Activated gamma-delta T cell (primary cell): Measurements from ENCODE around the gene HOXA4.

ENCODE experiments used
- DNase-seq: peaks from one replicate; lab custom pipeline; 2025; lab: John Stamatoyannopoulos, UW

HOXA4 gene

DNA sequence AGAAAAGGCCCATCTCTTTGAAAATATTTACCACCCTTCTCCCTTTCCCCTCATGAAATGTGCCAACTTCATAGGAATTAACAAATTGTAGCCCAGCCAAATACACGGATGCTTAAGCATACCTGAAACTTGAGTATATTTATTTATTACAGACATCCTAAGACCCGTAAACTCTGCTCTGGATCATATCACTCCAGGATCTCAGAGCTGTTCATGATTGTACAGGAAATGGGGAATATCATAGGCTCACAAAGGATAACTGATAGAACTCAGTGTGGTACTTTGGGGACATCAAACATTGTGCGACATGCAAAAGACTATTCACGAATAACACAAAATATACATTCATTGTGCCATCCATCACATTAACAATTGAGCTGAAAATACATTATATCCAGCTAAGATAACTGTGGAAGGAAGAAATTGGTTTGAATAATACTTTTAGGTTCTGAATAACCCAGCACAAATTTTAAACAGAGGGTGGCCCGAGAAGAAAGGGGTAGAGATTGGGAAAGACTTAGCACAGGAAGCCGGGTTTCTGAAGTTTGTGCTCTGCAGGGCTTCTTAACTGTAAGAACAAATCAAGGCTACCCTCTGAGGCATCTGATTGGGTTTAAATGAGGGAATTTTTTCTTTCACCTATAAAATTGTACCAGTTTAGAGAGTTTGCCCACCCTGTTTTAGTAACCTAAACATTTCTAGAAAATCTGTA is 37.2 kb downstream of the HOXA4 start:
- no peak for DNase-seq

DNA sequence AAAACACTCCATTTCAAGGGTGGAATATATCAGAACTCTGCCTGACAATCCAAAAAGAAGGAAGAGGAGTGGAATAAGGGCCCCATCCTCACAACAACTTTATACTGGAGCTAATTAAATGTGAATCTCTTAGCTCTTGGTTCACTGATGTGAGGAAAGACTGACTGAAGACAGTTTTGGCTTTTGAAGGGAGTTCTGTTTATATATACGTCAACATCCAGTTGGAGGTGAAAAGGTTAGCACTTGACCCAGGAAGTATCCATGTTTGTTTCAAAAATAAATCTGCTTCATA is 37.8 kb downstream of the HOXA4 start:
- DNase-seq = no peak

DNA sequence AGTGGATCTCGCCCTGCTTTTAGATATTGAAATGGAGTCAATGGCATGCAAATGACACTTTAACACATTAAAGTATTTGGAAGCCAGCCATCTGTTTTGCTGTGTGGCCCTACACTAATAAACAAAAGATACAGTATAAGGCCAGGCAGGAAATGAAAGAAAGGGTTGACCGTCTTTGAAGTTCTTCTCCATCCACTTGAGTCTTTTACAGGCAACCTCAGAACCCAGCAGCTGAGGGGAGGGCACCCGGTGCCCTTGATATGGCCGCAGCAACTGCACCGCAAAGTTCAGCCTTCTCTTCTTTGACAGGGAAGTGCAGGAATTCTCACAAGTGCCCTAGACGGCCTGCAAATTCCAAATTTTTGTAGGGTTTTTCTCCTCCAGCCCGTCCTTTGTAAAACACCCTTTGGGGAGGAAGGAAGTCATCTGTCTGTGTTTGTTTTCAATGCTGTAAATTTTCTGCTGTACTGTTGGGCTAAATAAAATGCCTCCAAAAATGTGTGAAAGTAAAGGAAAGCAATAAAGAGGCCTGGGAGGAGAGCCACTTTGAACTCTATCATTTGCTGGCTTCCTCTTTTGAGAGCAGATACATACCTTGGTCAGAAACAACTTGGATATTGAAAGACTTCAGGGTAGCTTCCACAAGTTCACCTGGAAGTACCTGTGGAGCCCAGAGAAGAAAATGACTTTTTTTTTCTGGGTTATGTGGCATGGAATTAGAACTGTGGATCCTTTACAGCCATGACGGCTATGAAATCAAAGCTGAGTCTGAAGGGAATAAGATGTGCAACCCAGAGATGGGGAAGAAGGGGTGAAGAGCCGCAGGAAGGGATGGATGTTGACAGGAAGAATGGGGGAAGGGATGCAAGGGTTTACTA is 38.4 kb downstream of the HOXA4 start:
- DNase-seq = no peak

DNA sequence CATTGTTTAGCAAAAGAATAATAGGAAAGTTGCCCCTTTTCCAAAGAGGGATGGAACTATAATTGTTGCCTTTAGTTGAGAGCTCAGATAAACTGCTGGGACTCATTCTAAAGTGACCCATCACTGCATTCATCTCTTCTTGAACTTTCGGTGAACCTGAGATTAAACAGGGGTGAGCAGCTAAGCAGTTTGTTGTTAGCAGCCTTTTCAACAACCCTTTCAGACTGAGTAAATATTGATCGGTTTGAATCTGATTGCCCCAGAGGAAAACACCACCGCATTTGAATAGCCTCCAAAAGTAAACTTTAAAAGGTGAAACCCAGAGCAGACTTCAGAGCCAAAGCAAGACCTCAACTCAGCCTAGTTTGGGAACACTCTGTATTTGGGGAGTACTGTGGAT is 39.5 kb downstream of the HOXA4 start:
- DNase-seq = no peak

DNA sequence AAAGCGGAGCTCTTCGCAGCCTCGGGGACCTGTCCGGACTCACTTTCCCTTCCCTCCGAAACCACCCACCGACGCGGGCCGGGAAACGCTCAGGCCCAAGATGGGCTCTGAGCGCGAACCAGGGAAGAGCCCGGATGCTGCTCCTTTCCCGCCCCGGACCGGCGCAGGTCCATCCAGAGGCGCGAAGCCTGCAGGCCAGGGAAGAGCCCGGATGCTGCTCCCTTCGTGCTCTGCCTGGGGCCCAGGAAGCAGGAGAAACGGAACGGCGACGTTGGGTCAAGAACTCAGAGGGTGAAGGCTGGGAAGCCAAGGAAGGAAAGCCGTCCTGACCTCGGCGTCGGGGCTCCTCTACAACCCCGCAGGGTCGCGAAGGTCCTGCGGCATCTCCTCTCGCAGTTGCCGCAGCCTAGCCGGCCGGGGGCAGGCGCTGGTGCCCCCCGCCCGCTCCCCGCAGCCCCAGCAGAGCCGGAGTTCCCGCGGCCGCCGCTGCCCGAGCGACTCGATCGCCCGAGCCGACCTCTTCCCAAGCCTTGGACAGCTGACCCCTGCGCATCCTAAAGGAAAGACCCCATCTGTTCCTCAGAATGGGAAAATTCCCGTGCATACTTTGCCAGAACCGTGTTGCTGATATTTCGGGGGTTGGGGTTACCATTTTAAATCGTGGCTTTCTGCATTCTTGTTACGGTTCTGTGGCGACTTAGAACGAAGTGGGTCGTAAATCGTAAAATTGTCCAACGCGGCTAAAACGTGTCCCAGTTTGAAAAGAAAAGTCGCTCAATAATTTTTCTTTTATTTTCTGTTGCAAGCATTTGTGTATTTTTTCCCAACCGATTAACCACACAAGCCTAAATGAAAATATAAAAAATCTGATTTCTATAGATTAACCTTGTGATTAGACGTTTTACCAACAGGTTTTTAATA is 42.3 kb downstream of the HOXA4 start:
- no peak for DNase-seq

DNA sequence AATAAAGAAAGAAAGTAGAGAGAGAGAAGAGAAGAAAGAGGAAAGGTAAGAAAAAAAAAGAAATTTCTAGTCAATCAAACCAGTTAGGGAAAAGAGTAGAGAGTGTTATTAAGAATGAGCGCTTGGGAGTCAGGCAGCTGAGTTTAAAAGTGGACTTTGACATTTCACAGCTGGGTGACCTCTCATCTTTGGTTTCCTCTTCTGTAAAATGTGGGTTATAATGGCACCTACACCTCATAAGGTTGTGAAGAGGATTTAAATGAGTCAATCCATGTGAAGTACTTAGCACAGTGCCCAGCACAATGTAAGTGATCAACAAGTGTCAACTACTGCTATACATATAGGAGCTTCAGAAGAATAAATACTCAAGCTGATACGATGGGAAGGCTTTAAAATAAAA is 46.9 kb downstream of the HOXA4 start:
- DNase-seq = no peak

DNA sequence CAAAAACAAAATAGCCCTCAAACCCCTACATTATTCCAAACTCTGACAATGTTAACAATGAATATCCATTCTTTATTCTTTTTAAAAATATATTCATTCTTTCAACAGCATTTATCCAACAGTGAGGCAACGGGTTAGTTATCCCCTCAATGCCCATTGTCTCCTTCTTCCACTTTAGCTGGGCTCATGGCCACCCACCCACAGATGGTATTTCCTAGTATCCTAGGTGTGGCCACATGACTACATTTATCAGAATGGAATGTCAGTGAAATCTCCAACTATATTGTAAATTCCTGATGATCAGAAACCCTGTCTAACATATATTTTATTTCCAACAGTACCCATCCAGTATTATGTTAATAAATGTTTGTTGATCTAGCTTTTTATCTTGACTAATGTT is 48.4 kb downstream of the HOXA4 start:
- DNase-seq = no peak

DNA sequence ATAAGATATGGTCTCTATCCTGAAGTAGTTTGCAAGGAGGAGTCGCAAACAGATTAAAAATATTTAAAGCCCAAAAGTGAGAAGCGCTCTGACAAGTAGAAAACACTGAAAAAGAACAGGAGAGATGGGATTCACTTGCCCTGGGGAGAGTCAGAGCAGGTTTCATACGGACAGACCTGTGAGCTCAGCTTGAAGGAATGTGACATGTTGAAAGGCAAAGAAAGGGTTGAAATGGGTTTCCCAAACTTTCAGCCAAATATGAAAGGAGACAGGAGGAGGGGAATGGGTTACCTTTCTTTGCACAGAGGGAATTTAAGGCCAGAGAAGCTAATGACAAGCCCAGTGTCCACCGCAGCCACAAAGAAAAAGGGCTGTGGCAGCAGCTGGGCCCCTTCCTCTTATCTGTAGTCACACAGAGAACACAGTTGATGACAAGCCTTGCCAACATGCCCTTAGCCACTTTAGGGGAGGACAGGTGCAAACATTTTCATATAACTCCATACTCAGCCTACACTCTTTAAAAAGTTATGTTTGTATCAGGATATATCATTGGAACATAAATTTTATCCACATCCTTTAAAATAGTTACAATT is 49.6 kb downstream of the HOXA4 start:
- no peak for DNase-seq

DNA sequence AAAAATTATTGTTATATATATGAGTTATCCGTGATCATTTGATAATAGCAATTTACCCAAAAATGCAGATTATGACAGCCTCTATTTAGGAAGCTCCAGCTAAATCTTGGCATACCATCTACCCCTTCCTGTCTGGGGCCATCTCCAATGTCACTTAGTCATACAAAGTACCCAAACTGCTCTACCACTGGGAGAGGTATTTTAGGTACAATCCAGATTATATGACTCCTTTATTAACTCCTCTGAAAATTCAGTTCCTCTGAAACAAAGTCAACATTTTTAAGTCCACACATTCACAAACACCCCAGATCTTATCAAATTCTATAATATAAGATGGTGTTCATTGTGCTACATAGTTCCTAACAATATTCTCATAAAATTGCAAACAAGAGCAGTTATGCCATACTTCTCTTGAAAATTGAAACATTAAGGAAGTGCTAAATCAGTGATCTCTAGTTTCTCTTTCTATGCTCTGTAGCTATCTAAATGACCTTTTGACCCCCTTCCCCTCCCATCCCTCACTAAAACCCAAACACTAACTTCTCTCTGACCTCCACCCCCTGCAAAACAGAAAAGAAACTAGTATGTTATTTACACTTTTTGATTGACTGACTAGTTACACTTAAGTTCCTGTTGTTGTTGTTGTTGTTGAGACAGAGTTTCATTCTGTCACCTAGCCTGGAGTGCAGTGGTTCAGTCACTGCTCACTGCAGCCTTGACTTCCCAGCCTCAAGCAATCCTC is 51.2 kb downstream of the HOXA4 start:
- DNase-seq = no peak

DNA sequence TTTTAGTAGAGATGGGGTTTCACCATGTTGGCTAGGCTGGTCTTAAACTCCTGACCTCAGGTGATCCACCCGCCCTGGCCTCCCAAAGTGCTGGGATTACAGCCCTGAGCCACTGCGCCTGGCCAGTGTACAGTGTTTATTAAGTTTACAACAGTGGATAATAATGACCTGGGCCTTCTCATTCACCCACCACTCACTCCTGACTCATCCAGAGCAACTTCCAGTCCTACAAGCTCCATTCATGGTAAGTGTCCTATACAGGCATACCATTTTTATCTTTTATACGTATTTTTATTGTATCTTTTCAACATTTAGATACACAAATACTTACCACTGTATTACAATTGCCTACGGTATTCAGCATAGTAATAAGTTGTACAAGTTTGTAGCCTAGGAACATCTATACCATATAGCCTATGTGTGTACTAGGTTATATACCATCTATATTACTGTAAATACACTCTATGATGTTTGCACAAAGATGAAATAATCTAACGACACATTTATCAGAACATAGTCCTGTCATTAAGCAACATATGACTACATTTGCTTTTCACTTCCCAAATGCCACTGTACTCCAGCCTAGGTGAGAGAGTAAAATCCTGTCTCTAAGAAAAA is 51.8 kb downstream of the HOXA4 start:
- no peak for DNase-seq
